Neuron (in vitro differentiated cells): ENCODE results near the gene ZFYVE28.

Experiments
- H2AFZ ChIP-seq: one replicate; pipeline ENCODE4 v1.6.1; 2013; ENCODE audit warnings: low read depth, mild to moderate bottlenecking, inconsistent platforms, low read length, moderate library complexity
- H3K27me3 ChIP-seq: one replicate; pipeline ENCODE4 v1.6.1; 2013; ENCODE audit warnings: low read length; ENCODE audit not compliant: insufficient read depth
- H3K36me3 ChIP-seq: one replicate; pipeline ENCODE4 v1.6.1; 2013; ENCODE audit warnings: low read length; ENCODE audit not compliant: insufficient read depth
- H3K4me1 ChIP-seq: one replicate; pipeline ENCODE4 v1.6.1; 2013; ENCODE audit warnings: low read length; ENCODE audit not compliant: insufficient read depth
- H3K4me3 ChIP-seq: 2 replicates; pipeline ENCODE4 v1.5.1; 2013; ENCODE audit warnings: mild to moderate bottlenecking, low read length, moderate library complexity
- H3K9me3 ChIP-seq: one replicate; pipeline ENCODE4 v1.6.1; 2013; ENCODE audit warnings: low read length

The ZFYVE28 gene

GRCh38 chr4:2306773-2307410 is 111.6 kb downstream of the ZFYVE28 start:
- H3K27me3 ChIP-seq: no peaks in the 10 kb centered on the region
- no peaks in the 10 kb centered on the region for H3K4me1 ChIP-seq
- no peaks in the 10 kb centered on the region for H3K36me3 ChIP-seq
- H3K9me3 ChIP-seq: peaks cover 9% of the 10 kb centered on the region
- no peak overlapping the region for H2AFZ ChIP-seq
- H3K4me3 ChIP-seq: no peak overlapping the region

GRCh38 chr4:2305766-2306501 is 112.5 kb downstream of the ZFYVE28 start:
- peaks cover 9% of the 10 kb centered on the region for H3K9me3 ChIP-seq
- no peaks in the 10 kb centered on the region for H3K27me3 ChIP-seq
- H3K4me3 ChIP-seq: no peak overlapping the region
- no peaks in the 10 kb centered on the region for H3K4me1 ChIP-seq
- no peak overlapping the region for H2AFZ ChIP-seq
- H3K36me3 ChIP-seq: no peaks in the 10 kb centered on the region

GRCh38 chr4:2304877-2305561 is 113.4 kb downstream of the ZFYVE28 start:
- no peaks in the 10 kb centered on the region for H3K36me3 ChIP-seq
- no peaks in the 10 kb centered on the region for H3K27me3 ChIP-seq
- H3K4me3 ChIP-seq: no peak overlapping the region
- no peaks in the 10 kb centered on the region for H3K4me1 ChIP-seq
- peaks cover 9% of the 10 kb centered on the region for H3K9me3 ChIP-seq
- no peak overlapping the region for H2AFZ ChIP-seq

GRCh38 chr4:2304321-2304876 is 114.0 kb downstream of the ZFYVE28 start:
- Histone ChIP-seq H3K4me1 (no peaks in the 10 kb centered on the region), H3K4me3 (no peak overlapping the region), H3K36me3 (no peaks in the 10 kb centered on the region), H3K9me3 (peaks cover 9% of the 10 kb centered on the region), H3K27me3 (no peaks in the 10 kb centered on the region), H2AFZ (no peak overlapping the region)

- Histone ChIP-seq H3K27me3 (no peaks in the 10 kb centered on the region), H2AFZ (no peak overlapping the region), H3K9me3 (peaks cover 9% of the 10 kb centered on the region), H3K36me3 (no peaks in the 10 kb centered on the region), H3K4me3 (no peak overlapping the region), H3K4me1 (no peaks in the 10 kb centered on the region)
Observed at GRCh38 chr4:2303686-2304320, 114.6 kb downstream of the ZFYVE28 start.

- Histone ChIP-seq H3K27me3 (peaks cover 2% of the 10 kb centered on the region), H3K36me3 (no peaks in the 10 kb centered on the region), H2AFZ (no peak overlapping the region), H3K4me3 (no peak overlapping the region), H3K4me1 (no peaks in the 10 kb centered on the region), H3K9me3 (peaks cover 9% of the 10 kb centered on the region)
Observed at GRCh38 chr4:2303121-2303685, 115.2 kb downstream of the ZFYVE28 start.

- H3K9me3 ChIP-seq: peaks cover 9% of the 10 kb centered on the region
- no peak overlapping the region for H2AFZ ChIP-seq
- H3K36me3 ChIP-seq: no peaks in the 10 kb centered on the region
- no peak overlapping the region for H3K4me3 ChIP-seq
- peaks cover 2% of the 10 kb centered on the region for H3K27me3 ChIP-seq
- H3K4me1 ChIP-seq: no peaks in the 10 kb centered on the region
Observed at GRCh38 chr4:2302387-2303119, 115.9 kb downstream of the ZFYVE28 start.

GRCh38 chr4:2301806-2302205 is 116.6 kb downstream of the ZFYVE28 start:
- Histone ChIP-seq H2AFZ (no peak overlapping the region), H3K27me3 (peaks cover 2% of the 10 kb centered on the region), H3K4me1 (no peaks in the 10 kb centered on the region), H3K9me3 (peaks cover 8% of the 10 kb centered on the region), H3K4me3 (no peak overlapping the region), H3K36me3 (no peaks in the 10 kb centered on the region)

- Histone ChIP-seq H3K9me3 (peaks cover 7% of the 10 kb centered on the region), H3K27me3 (peaks cover 3% of the 10 kb centered on the region), H2AFZ (no peak overlapping the region), H3K4me3 (no peak overlapping the region), H3K36me3 (no peaks in the 10 kb centered on the region), H3K4me1 (no peaks in the 10 kb centered on the region)
Observed at GRCh38 chr4:2301225-2301642, 117.2 kb downstream of the ZFYVE28 start.

- no peaks in the 10 kb centered on the region for H3K36me3 ChIP-seq
- H3K4me1 ChIP-seq: no peaks in the 10 kb centered on the region
- no peak overlapping the region for H2AFZ ChIP-seq
- peaks cover 7% of the 10 kb centered on the region for H3K27me3 ChIP-seq
- H3K9me3 ChIP-seq: peaks cover 7% of the 10 kb centered on the region
- H3K4me3 ChIP-seq: no peak overlapping the region
Observed at GRCh38 chr4:2300431-2301224, 117.8 kb downstream of the ZFYVE28 start.

GRCh38 chr4:2299794-2300193 is 118.7 kb downstream of the ZFYVE28 start:
- Histone ChIP-seq H3K27me3 (peaks cover 7% of the 10 kb centered on the region), H3K4me3 (no peak overlapping the region), H3K9me3 (peaks cover 7% of the 10 kb centered on the region), H3K4me1 (no peaks in the 10 kb centered on the region), H3K36me3 (no peaks in the 10 kb centered on the region), H2AFZ (no peak overlapping the region)
